PC-9 (cell line): Measurements from ENCODE around the gene ETV6. TPM values are rescaled to one million over a fixed set of nuclear protein-coding genes. Genes with fewer than 3 reads are reported as not detected.

Experiments
- BruUV-seq: library from RNA; stranded (reverse); fragments of 400-500 nt; replicated peaks from 2 replicates; lab custom pipeline; 2021; lab: Mats Ljungman, UMichigan
- CTCF ChIA-PET: fragments of 300-600 bp; sonication (Branson Sonifier 250); formaldehyde crosslinking; loops from one replicate; lab custom pipeline; 2022; ENCODE audit warnings: antibody characterized with exemption; lab: Charles Lee
- POLR2A ChIA-PET: fragments of 300-600 bp; sonication (Branson Sonifier 250); formaldehyde crosslinking; loops from one replicate; lab custom pipeline; 2022; ENCODE audit warnings: antibody characterized with exemption; ENCODE audit not compliant: unreplicated experiment; lab: Charles Lee
- DNase-seq, 2 experiments: peaks; one replicate each; pipeline versions ENCODE4 v3.0.0 to v3.0.0-alpha.2; 2015 to 2022; ENCODE audit warnings: mixed read lengths in 1 of 2
- H2AFZ ChIP-seq: fragments of 200-600 bp; sonication (generic); 2 replicates; pipeline ENCODE4 v1.8.1; 2017; ENCODE audit warnings: antibody characterized with exemption
- H3F3A ChIP-seq: fragments of 200-600 bp; sonication (generic); 2 replicates; pipeline ENCODE4 v1.8.1; 2017; ENCODE audit warnings: antibody characterized with exemption, mild to moderate bottlenecking, low read depth; ENCODE audit not compliant: insufficient read depth
- H3K27ac ChIP-seq: fragments of 200-600 bp; sonication (generic); 2 replicates; pipeline ENCODE4 v1.6.1; 2016; ENCODE audit warnings: mixed run types
- H3K27me3 ChIP-seq: fragments of 200-600 bp; sonication (generic); 2 replicates; pipeline ENCODE4 v1.6.1; 2016; ENCODE audit warnings: low read depth, mixed run types; ENCODE audit not compliant: insufficient read depth
- H3K36me3 ChIP-seq: fragments of 200-600 bp; sonication (generic); 2 replicates; pipeline ENCODE4 v1.6.1; 2016; ENCODE audit warnings: low read depth, mixed run types
- H3K4me1 ChIP-seq: fragments of 200-600 bp; sonication (generic); replicated peaks from 2 replicates; pipeline ENCODE4 v1.6.1; 2016; ENCODE audit warnings: mixed run types; ENCODE audit not compliant: insufficient read depth
- H3K4me2 ChIP-seq: fragments of 200-600 bp; sonication (generic); 2 replicates; pipeline ENCODE4 v1.6.1; 2017; ENCODE audit warnings: mixed run types
- H3K4me3 ChIP-seq: fragments of 200-600 bp; sonication (generic); 2 replicates; pipeline ENCODE4 v1.6.1; 2016; ENCODE audit warnings: mixed run types
- H3K79me2 ChIP-seq: fragments of 200-600 bp; sonication (generic); 2 replicates; pipeline ENCODE4 v1.6.1; 2017; ENCODE audit warnings: low read depth, mixed run types
- H3K9me2 ChIP-seq: fragments of 200-600 bp; sonication (generic); 2 replicates; pipeline ENCODE4 v1.8.1; 2017; ENCODE audit warnings: mild to moderate bottlenecking; ENCODE audit not compliant: insufficient read depth
- H3K9me3 ChIP-seq: fragments of 200-600 bp; sonication (generic); 2 replicates; pipeline ENCODE4 v1.8.1; 2016; ENCODE audit warnings: low read depth; ENCODE audit not compliant: insufficient read depth
- H4K20me1 ChIP-seq: fragments of 200-600 bp; sonication (generic); 2 replicates; pipeline ENCODE4 v1.8.1; 2017; ENCODE audit not compliant: insufficient read depth
- EZH2 ChIP-seq: fragments of 200-600 bp; sonication (generic); IDR thresholded peaks from 2 replicates; pipeline ENCODE4 v1.8.0; 2017; ENCODE audit warnings: antibody characterized with exemption, low read depth
- intact Hi-C: fragments of 100-400 bp; cut with micrococcal nuclease; formaldehyde crosslinking; loops from one replicate; pipeline ENCODE4 v1.10.0; 2022; ENCODE audit not compliant: unreplicated experiment
- total RNA-seq: library from RNA; stranded (reverse); gene quantifications from 2 replicates; pipeline ENCODE4 v1.2.3, GENCODE V29; 2021
- TF ChIP-seq, protein P1 (sequence below): fragments of 200-600 bp; sonication (generic); conservative IDR thresholded peaks from 2 replicates; pipeline ENCODE4 v1.6.1; 2017; ENCODE audit warnings: mixed run types, antibody characterized with exemption, mild to moderate bottlenecking, moderate library complexity

The ETV6 gene
- total RNA-seq, 1 experiment from 2014 or later: 62.8 TPM

DNA sequence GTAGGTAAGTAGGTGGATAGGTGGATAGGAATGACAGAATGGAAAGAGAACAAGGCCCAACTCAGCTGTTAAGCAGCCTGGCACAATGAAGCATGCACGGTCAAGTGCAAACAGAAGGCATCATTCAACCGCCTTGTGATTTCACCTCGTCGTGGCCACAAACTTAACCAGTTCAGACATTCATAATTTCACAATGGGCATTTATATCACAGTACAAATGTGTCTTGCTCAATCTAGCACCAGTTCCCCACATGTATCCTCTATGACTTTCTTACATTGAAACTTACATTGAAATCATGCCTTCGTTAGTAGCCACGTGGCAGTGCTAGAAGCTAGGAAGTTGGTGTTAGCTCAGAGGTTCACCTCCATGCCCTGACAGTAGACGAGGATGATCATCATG lies 207.5 kb downstream of the ETV6 start:
- CTCF ChIA-PET: no interaction called here

DNA sequence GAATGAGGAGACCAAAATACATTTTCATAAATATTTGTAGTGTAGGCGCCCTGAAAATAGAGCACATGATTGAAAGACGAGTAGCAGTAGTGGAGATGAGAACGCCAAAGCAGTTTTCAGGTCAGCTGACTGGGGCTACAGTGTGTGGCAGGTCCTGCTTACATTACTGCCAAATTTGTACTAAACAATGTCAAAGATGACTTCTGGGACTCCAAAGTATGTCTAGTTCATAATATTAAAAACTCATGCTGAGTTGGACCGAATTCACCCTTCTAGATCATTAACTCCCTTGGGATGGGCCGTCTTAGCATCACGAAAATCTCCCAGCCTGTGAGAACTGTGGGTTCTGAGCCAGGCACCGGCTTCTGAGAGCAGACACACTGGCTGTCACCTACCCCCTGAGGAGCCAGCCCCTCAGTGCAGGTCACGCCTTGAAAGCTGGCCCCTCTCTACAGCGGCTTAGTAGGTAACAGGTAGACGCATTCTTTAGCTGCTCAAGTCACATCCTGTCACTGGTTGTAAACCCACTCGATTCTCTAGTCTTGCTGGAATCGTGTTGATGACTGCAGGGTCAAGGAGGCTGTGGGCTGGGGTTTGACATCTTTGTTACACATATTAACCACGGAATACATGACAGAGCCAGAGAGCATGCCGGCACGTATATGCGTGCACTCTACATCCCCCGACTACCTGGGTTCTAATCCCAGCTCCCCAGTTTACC lies 210.4 kb downstream of the ETV6 start:
- no peaks in the 10 kb centered on the region; the same call in 1 of the 2 replicates for H3F3A ChIP-seq
- ChIA-PET CTCF (no interaction called here), POLR2A (no interaction called here)
- H3K9me2 ChIP-seq: no peaks in the 10 kb centered on the region
- peaks cover 14% of the 10 kb centered on the region for H3K4me1 ChIP-seq
- no peak overlapping the region for H2AFZ ChIP-seq
- TF ChIP-seq, protein P1, sequence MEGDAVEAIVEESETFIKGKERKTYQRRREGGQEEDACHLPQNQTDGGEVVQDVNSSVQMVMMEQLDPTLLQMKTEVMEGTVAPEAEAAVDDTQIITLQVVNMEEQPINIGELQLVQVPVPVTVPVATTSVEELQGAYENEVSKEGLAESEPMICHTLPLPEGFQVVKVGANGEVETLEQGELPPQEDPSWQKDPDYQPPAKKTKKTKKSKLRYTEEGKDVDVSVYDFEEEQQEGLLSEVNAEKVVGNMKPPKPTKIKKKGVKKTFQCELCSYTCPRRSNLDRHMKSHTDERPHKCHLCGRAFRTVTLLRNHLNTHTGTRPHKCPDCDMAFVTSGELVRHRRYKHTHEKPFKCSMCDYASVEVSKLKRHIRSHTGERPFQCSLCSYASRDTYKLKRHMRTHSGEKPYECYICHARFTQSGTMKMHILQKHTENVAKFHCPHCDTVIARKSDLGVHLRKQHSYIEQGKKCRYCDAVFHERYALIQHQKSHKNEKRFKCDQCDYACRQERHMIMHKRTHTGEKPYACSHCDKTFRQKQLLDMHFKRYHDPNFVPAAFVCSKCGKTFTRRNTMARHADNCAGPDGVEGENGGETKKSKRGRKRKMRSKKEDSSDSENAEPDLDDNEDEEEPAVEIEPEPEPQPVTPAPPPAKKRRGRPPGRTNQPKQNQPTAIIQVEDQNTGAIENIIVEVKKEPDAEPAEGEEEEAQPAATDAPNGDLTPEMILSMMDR: no peak
- no peak for TF ChIP-seq EZH2
- H3K4me2 ChIP-seq: no peak overlapping the region
- H3K27ac ChIP-seq: no peak overlapping the region
- peaks cover 7% of the 10 kb centered on the region for H3K36me3 ChIP-seq
- H4K20me1 ChIP-seq: no peaks in the 10 kb centered on the region
- DNase-seq: no peak
- no TSS peak for BruUV-seq
- no peak overlapping the region for H3K4me3 ChIP-seq
- no peaks in the 10 kb centered on the region for H3K9me3 ChIP-seq
- intact Hi-C loops: no loop called here
- H3K27me3 ChIP-seq: no peaks in the 10 kb centered on the region
- H3K79me2 ChIP-seq: no peaks in the 10 kb centered on the region

More for the DNA sequence above, 207.5 kb downstream of the ETV6 start:
- Histone ChIP-seq H3K4me3 (no peak overlapping the region), H3K4me2 (no peak overlapping the region), H3F3A (no peaks in the 10 kb centered on the region), H4K20me1 (no peaks in the 10 kb centered on the region), H3K27me3 (no peaks in the 10 kb centered on the region), H3K4me1 (peaks cover 14% of the 10 kb centered on the region), H3K79me2 (no peaks in the 10 kb centered on the region), H3K36me3 (peaks cover 7% of the 10 kb centered on the region), H3K27ac (no peak overlapping the region), H3K9me3 (no peaks in the 10 kb centered on the region), H3K9me2 (no peaks in the 10 kb centered on the region), H2AFZ (no peak overlapping the region)
- DNase-seq: no peak
- no peak for TF ChIP-seq EZH2
- TF ChIP-seq, protein P1: no peak
- intact Hi-C loops: no loop called here
- POLR2A ChIA-PET: interaction anchor here (0.6 kb wide), 1 partner anchor 476 kb away, joined by 3 read pairs; no protein-coding TSS in a partner anchor
- no TSS peak for BruUV-seq

DNA sequence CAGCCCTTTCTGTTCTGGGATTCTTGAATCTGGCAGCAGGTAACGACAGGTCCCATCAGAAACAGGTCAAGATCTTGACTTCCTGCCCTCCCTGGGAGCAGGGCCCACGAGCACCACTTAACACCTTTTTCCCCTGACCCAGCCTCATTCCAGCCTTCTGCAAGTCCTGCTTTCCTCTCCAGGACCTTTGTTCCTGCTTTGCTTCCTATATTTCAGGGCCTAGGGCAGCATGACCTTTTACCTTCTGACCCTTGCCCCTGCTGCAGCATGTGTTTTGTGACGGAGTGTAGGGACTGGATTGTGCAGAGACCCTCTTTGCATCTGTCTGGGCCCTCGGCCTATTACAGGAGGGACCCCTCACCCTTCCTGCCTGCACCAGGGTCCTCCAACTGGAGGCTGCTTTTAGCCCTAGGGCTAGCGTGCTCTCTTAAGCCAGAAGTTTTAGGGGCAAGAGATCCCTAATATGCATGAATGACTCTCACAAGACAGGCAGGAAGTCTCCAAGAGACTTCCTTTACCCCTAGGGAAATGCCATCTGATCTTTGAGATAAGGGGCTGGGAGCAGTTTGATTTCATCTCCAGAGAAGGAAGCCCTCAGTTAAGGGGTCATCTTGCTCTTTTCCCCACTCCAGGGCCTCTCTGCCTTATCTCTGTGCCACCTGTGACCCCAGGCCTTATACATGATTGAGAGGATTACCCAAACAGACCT lies 211.8 kb downstream of the ETV6 start:
- Histone ChIP-seq H3K4me2 (no peak overlapping the region), H3K4me3 (no peak overlapping the region), H3K9me2 (no peaks in the 10 kb centered on the region), H3F3A (no peaks in the 10 kb centered on the region; the same call in 1 of the 2 replicates), H3K27me3 (no peaks in the 10 kb centered on the region), H4K20me1 (no peaks in the 10 kb centered on the region), H2AFZ (no peak overlapping the region), H3K79me2 (no peaks in the 10 kb centered on the region), H3K4me1 (peaks cover 8% of the 10 kb centered on the region; the same call in 1 of the 2 replicates), H3K27ac (no peak overlapping the region), H3K36me3 (peaks cover 14% of the 10 kb centered on the region), H3K9me3 (0 out of 2 replicates have a peak, but pooled peaks cover 7% of the 10 kb centered on the region)
- no TSS peak for BruUV-seq
- TF ChIP-seq, protein P1: no peak
- no peak for TF ChIP-seq EZH2
- no peak for DNase-seq
- CTCF ChIA-PET: no interaction called here
- intact Hi-C loops: no loop called here
- POLR2A ChIA-PET: no interaction called here
